GM21423 (cell line): Measurements from ENCODE around the gene PHACTR2.

Experiments used
- ATAC-seq: cut with Tn5 transposase; IDR thresholded peaks from one replicate; pipeline ENCODE4 v1.9.1; 2021; ENCODE audit warnings: mild to moderate bottlenecking, moderate library complexity; ENCODE audit not compliant: unreplicated experiment

PHACTR2 gene

DNA sequence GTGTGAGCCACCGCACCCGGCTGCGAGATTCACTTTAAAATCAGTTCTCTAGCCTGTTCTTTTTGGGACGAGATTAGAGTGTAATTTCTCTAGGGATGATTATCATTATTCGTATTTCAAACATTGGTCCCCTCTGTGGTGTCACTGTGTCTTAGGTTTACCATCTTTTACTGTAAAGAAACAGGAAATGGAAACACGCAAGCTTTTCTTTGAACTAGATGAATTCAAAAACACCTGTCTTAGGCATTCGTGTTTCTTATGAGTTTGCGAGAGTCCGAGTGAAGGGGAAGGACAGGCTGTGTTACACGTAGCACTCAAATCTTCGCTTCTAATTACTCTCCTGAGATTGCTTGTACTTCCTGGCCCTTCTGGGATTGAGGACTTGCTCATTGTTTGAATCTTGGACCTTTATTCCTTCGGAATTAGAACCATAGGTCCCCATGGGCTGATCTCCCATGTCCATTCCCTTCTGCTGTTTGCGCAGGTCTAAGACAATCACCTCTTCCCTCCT is 61.6 kb downstream of the PHACTR2 start:
- ATAC-seq, result no peak

DNA sequence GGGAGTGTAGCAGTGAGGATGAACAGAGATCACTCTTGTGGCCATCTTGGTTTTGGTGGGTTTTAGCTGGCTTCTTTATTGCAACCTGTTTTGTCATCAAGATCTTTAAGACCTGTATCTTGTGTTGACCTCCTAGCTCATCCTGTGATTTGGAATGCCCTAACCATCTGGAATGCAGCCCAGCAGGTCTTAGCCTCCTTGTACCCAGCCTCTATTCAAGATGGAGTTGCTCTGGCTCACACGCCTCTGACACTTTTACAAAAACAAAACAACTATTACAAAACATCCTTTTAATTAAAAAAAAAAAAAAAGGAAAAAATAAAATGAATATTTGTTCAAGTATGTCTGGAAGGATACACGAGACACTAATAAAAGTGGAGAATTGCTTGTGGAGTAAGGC is 62.4 kb downstream of the PHACTR2 start:
- ATAC-seq, result no peak

DNA sequence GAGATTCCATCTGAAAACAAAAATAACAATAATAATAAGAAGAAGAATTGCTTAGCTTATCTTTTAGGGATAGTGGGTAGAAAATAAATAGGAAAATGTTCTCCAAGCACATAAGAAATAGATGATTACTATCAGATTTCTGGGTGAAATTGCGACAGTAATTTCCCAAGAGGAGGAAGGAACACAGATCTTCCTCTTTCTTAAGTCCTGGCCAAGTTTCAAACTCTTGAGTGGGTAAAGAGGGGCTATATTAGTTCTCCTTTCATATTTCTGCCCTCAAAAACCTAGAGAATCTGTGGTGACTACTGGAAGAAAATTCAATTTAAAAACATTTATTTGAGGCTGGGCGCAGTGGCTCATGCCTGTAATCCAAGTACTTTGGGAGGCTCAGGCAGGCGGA is 63.7 kb downstream of the PHACTR2 start:
- ATAC-seq, result no peak

DNA sequence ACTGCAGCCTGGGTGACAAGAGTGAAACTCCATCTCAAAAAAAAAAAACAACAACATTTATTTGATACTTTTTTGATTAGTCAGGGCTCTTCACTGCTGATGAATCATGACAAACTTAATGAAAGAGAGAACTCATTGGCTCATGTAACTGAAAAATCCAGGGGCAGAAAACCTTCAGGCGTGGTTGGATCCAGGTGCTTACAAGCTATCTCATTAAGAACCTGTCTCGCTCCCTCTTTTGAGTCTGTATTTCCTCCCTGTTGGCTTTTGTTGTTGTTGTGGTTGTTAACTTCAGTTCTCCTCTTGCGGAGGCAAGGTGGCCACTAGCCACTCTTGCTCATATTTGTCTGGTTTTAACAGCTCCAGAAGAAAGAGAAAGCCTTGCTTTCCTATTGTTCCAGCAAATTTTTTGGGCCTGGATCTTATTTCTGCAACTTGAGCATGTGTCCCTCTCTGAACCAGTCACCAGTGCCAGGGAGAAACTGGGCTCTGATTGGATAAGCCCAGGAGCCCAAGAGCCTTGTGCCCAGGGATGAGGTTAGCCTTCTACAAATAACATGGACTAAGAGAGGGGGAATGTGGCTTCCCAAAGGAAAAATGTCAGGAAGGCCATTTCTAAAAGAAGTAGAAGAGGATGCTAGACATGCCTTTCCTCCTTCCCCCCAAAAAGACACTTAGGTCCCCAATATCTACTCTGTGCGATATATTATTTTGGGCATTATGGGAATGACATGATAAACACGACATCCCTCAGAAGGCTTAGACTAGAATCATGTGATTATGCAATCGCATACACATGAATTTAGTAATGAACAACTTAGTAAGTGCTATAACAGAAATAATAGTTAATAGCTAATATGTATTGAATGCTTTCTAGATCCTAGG is 64.5 kb downstream of the PHACTR2 start:
- ATAC-seq, result no peak

GRCh38 chr6:143742955-143743255 is 65.1 kb downstream of the PHACTR2 start:
- no peak for ATAC-seq

DNA sequence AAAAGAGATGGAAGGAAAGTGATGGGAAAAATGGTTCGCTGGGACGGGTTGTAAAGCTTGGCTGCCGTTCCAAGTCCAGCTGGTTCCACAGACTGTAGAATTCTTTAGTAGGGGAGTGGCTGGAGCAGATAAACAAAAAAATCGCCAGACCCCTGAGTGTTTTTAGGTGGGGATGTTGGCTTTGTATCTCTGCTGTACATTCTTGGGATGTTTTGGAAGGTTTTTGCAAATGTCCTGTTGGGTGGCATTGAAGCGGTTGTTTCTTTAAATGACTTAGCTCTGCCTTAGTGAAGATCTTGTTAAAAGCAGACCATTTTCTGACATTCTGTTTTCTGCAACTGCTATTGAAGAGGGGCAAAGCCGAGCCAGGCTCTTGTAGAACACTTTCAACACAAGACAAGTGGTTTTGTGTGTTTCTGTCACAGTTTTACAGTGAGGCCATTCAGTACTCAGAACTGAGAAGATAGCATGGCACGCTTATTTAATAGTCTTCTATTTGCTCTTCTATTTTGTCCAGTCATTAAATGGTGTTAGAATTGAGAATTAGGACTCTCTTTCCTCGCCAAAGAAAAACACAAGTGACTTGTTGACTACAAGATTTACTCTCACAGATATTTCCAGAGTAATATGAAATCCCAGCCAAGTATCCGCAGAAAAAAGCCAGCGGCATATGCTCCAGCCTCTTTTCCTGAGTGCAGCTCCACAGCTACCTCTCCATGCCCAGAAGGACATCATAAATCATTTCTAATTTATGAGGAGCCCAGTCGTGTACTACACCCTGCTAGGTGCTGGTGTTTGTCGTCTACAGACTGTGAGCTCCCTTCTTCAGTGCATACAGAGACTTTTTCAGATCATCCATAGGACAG is 65.8 kb downstream of the PHACTR2 start:
- ATAC-seq, result no peak

- no peak for ATAC-seq
These were observed 66.9 kb downstream of the PHACTR2 start for GRCh38 chr6:143744551-143745165.

DNA sequence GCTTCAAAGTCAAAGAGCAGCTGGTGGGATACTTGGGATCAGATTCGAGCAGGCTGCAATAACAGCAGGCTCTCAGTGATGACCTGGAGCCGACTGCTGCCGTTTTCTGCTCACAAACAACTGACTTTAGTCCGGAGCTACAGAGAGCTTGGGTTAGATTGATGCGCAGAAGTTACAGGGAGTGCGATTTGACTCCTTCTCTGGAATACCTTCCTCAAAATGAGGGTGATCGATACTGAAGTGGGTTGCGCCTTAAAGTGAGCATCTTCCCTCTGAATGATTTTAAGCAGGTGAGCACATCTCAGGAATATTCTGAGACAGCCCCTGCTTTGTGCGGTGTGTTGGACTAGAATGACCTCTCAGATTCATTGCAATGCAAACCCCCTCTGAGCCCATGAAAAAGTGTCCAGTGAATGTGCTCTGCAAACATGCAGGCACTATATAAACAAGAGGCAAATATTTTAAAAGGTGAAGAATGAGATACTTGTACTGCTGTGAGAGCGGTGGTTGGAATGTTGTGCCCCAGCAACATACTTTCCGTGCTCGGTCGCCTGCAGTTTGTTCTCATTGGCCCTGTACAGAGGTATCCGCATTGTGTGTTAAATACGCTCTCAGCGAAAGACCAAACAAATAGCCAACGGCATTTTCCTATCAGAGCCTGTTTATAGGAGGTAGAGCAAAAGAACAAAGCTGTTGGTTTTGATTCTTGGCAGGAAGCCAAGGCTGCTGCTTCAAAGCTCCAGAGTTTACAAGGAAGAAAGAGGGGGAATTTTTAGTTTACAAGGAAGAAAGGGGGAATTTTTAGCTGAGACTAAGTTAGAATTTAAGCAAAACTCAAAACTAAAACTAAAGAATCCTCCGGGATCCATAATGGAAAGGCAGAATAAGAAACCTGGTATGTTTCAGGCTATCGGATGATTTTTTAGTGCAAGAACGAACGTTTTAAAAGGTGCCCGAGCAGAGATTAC is 67.7 kb downstream of the PHACTR2 start:
- no peak for ATAC-seq

- no peak for ATAC-seq
These were observed 68.7 kb downstream of the PHACTR2 start for GRCh38 chr6:143746202-143747119.

- no peak for ATAC-seq
These were observed 69.6 kb downstream of the PHACTR2 start for GRCh38 chr6:143747347-143747842.

GRCh38 chr6:143749891-143750290 is 72.1 kb downstream of the PHACTR2 start:
- ATAC-seq, result no peak

GRCh38 chr6:143750877-143751276 is 73.1 kb downstream of the PHACTR2 start:
- ATAC-seq, result no peak

- ATAC-seq, result no peak
These were observed 74.7 kb downstream of the PHACTR2 start for GRCh38 chr6:143752459-143752858.

- no peak for ATAC-seq
These were observed 75.9 kb downstream of the PHACTR2 start for GRCh38 chr6:143753678-143754077.

- no peak for ATAC-seq
These were observed 76.4 kb downstream of the PHACTR2 start for GRCh38 chr6:143754204-143754603.

GRCh38 chr6:143755301-143755744 is 77.6 kb downstream of the PHACTR2 start:
- ATAC-seq, result no peak

- no peak for ATAC-seq
These were observed 79.6 kb downstream of the PHACTR2 start for GRCh38 chr6:143757346-143757832.

DNA sequence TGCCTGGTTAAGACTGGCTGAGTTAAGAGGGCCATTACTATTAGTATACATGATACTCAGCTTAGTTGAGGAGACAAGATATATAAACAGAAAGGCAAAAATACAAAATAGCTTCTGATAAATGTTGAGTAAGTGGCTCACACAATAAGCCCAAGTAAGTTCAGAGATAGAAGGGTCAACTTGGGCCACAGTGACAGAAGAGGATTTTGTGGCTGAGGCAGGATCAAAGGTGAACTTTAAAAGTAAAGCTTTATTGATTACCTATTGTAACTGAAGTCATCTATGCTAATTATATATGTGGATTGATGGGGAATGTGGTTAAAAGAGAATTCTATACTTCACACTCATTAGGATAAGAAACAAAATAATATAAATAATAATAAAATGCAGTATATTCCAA is 80.8 kb downstream of the PHACTR2 start:
- no peak for ATAC-seq

DNA sequence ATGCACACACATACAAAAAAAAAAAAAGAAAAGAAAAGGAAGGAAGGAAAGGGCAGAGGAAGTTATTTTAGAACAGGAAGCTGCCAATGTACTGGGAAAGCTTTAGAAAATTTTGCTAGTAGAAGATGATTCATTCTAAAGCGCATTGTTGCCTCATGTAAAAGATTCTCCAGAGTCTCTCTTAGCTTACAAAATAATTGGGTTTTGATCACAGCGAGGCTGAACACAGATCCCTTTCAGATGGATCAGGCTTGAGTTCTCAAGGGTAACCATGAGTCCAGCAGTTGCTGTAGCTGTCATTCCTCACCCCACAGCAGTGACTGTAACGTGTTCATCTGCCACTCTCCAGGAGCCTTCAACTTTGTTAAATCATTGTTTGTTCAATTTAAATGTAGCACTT is 81.9 kb downstream of the PHACTR2 start:
- ATAC-seq, result no peak
